Frontal cortex (tissue), 4 donors: ENCODE data around the gene SLC6A19. TPM values are rescaled to one million over a fixed set of nuclear protein-coding genes. Genes with fewer than 3 reads are reported as not detected.

ENCODE experiments used
- DNase-seq, 2 donors: peaks; one replicate each; pipeline ENCODE4 v3.0.0; 2012; ENCODE audit warnings: low spot score in 2 of 2
- FAIRE-seq: peaks from 2 replicates; lab custom pipeline; 2012; peaks lifted over from hg19 to GRCh38; lab: Jason Lieb, UNC
- total RNA-seq: library from RNA; depleted of rRNA; stranded (reverse); fragments of >200 nt; gene quantifications from one replicate; pipeline ENCODE4 v1.2.3, GENCODE V29; 2014
- donor health status: control.
- donor health status: control.
- donor health status: control.

The SLC6A19 gene
- total RNA-seq, 1 donor from 2014 or later: not detected

DNA sequence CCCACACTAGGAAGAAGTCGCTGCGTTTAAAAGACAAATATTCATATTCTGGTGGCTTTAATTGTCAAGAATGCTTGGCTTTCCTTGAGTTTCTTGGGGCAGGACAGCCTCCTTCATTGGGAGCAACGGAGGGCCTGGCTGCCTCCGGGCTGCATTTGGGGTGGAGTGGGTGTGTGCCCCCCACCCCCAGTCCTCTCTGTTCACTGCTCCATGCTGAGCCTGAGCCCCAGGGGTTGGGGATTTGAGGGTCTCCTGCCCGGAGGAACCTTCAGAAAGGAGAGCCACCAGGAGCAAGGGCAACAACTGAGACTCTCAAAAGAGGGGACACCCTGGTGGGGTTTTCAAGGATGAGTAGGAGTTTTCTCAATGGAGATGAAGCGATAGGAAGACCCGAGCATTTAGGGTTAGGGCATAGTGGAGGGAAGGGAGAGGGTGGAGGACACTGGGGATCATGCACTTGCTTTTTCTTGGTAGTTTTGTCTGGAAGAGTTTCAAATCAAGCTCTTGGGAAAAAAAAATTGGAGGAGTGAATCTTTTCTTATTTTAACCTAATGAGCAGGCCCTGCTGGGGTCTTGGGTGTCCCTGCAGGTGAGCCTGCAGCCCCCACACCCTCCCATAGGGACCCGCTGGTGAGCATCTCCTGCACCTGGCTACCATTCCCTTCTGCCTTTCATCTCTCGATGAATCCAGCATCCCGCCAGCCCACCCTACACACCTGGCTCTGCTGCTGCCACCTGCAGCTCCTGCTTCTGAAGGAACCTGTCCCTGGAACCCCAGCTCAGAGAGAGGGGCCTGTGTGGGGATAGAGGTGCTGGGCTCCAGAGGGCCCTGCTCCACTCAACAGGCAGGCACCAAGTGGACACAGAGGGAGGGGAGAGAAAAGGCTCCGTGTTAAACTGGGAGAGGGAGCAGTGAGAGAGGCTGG is 4.1 kb downstream of the SLC6A19 start:
- DNase-seq (no peak), FAIRE-seq (no peak)

DNA sequence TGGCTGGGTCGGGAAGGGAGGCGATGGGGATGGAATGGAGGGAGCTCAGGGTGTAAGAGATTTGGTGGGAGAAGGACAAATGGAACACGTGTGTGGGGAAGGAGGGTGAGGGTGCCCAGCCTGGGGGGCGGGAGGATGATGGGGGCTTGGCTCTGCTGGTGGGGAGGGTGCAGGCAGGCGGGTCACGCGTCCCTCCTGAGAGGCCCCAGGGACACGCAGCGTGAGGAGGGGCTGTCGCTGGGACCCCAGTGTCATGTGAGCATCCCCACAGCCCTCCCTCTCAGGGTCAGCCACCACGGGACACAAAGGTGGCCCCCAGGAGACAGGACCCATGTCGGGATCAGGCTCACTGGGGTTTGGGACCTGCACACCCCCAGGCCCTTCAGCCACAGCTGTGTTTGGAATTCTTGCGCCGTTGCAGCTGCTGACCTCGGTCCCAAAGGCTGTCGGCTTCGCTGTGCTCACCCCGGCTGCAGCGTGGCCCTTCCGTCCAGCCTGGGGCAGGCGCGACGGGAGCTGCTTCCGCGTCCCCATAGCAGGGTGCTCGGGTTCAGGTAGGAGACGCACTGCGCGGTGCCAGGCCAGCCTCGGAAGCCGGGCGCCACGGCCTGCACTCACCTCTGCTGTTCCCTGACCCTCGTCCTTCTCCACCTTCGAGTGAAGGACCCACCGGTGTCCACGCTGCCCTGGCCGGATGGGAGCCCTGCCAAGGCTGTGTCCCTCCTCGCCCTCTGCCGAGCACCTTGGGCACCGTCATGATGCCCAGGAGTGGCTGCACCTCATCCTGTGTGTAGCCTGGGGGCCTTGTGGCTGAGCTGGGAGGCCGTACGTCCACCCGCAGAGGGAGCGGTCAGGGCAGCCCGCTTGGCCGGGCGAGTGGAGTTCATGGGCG is 5.4 kb downstream of the SLC6A19 start:
- FAIRE-seq (no peak), DNase-seq (no peak)

DNA sequence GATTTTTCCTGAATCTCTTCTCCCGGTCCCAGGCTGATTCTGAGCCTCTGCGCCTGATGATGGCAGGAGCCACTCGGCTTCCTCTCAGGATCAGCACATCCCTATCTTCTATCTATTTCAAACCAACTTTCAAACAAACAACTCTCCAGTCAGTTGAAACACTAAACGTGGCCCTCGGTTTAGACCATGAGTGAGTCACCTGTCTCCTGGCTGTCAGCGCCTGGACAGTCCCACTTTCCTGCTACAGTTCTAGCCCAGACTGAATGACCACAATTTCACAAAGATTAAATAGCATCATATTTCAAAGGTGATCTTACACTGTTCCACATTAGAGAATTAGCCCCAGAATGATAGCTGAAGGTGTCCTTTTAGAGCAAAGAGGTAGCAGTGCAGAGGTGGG is 6.2 kb downstream of the SLC6A19 start:
- FAIRE-seq (no peak), DNase-seq (no peak)

DNA sequence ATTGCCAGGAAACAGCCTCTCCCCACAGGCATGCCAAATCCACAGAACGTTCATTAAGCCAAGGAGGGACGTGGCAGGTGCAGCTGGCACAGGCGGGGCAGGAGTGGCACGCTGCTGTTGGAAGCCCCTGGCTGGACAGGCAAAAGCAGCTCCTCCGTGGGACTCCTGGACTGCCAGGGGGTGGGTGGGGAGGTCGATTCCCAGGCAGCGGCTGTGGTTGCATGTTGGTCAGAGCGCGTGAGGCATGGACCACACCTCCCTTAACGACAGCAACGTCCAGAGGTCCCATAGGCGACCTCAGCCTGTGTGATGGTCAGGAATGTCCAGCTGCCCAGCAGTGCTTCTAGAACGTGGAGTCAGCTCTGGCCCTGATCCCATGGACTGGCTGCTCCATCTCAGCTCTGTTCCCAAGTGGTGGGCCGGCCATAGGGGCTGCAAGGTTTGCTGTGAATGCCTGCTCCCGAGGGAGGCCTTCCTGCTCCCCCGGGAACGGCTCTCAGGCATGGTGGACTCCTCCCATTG is 6.9 kb downstream of the SLC6A19 start:
- no peak for FAIRE-seq
- no peak for DNase-seq

DNA sequence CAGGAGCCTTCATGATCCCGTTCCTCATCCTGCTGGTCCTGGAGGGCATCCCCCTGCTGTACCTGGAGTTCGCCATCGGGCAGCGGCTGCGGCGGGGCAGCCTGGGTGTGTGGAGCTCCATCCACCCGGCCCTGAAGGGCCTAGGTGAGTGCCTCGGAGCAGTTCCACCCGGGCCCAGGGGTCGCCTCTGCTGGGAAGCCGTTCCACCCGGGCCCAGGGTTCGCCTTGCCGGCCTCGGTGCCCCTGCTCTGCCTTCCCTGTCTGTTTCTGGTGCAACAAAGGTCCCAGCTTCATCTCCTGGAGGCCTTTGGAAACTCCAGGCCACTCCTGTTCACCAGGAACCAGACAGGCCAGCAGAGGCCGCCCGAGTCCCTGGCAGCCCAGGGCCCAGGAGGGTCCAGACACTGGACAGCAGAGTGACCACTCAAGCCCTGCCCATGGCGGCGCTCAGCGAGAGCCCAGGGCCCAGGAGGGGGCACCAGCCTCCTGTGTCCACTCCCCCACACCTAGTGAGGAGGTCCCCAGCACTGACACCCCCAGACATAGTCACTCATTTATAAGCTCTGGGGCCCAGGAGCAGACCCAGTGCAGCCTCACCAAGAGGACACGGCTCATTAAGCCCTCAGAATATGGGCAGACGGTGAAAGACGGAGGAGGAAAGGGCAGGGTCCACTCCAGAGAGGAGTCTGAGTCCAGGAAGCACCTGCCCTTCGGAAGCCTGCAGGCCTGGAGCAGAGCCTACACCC is 7.5 kb downstream of the SLC6A19 start:
- FAIRE-seq: no peak

DNA sequence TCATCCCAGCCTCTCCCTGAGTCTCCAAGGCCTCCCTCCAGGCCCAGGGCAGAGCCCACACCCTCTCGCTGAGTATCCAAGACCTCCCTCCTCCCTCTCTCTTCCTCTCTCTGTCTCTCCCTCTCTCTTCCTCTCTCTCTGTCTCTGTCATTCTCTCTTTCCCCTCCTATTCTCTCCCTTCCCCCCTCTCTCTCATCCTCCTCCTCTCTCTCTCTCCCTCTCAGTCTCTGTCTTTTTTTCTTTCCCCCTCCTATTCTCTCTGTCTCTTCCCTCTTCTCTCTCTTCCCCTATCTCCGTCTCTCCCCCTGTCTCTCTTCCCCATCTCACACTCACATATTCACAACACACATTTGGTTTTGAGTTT is 8.1 kb downstream of the SLC6A19 start:
- DNase-seq: no peak
- no peak for FAIRE-seq

More for the DNA sequence above, 7.5 kb downstream of the SLC6A19 start:
- peak in 1 of 2 donors; percentile 42 for DNase-seq

DNA sequence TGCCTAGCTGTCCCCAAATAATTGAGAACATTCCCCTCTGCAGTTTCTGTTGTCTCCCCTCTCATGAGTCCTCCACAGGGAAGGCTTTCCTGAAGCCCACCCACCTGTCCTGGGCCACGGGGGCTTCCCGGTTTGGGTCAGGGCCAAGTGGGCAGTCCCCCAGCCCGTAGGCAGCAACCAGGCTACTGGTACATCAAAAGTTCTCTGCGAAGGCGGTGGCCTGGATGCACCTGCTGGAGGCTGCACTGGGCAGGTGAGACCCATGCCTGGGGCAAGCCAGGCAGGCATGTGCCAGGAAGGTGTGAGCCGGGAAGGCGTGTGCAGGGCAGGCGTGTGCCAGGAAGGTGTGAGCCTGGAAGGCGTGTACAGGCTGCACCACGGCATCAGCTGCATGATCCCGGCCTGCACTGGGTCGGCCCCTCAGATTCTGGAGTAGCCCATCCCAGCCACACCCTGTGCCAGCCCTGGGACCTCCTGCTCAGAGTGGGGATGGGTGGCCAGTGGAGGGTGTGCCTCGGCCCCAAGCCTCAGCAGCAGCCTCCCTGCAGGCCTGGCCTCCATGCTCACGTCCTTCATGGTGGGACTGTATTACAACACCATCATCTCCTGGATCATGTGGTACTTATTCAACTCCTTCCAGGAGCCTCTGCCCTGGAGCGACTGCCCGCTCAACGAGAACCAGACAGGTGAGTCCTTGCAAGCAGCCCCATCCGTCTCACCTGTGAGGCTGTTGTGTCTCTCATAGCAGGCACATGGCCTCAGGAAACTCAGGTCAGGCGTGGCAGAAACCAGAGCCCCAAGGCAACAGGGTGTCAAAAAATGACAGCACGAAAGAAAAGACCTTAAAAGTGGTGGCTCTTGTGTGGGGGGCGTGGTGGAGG is 8.7 kb downstream of the SLC6A19 start:
- no peak for DNase-seq
- no peak for FAIRE-seq

DNA sequence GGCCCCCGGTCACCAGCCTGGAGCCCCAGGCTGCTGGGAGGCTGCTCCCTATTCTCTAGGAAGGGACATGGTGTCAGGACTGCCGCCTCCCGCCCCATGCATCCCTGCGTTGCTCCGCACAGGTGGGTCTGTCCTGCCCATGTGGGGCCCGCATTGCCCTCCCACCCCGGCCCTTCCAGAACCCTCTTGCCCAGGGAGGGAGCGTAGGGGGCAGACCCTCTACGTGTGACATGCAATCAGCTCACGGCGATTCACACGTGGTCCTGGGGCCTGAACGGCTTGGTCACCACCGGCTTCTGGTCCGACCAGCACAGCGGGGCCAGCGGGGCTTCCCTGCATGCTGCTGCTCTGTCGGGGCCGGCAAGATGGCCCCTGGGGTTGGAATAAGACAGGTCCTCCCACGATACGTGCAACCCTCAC is 9.4 kb downstream of the SLC6A19 start:
- FAIRE-seq: no peak

DNA sequence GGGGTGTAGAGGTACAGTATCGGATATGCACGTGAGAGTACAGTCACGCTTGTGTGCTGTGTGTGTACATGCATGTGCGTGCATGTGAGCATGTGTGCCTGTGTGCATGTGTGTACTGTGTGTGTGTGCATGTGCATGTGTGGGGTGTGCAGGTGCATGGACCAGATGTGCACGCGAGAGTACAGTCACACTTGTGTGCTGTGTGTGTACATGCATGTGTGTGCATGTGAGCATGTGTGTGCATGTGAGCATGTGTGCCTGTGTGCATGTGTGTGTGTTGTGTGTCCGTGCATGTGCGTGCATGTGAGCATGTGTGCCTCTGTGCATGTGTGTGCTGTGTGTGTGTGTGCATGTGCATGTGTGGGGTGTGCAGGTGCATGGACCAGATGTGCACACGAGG is 10.3 kb downstream of the SLC6A19 start:
- DNase-seq (no peak), FAIRE-seq (no peak)

More for the DNA sequence above, 9.4 kb downstream of the SLC6A19 start:
- no peak for DNase-seq

DNA sequence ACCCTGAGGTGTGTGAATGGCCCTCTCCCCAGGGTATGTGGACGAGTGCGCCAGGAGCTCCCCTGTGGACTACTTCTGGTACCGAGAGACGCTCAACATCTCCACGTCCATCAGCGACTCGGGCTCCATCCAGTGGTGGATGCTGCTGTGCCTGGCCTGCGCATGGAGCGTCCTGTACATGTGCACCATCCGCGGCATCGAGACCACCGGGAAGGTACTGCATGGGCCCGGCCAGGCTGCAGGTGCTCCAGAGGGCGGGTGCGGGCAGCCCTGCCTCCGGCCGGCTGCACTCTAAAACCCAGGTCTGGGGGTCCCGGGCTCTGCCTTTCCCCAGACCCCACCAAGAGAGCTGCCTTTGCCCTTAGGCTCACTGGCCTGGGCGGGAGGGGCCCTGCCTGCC is 10.9 kb downstream of the SLC6A19 start:
- FAIRE-seq: no peak
- DNase-seq: no peak

DNA sequence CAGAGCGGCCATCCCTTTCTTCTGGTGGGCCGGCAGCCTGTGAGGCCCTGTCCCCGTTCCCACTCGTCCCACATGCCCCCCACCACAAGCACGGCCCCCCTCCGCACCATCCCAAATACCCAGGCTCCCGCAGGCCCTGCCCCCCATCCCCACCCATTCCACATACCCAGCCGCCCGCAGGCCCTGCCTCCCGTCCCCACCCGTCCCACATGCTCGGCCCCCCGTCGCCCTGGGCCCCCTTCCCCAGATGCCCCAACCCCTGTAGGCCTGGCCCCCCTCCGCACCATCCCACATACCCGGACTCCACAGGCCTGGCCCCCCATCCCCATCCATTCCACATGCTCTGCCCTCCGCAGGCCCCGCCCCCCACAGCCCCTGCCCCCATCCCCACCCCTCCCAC is 11.5 kb downstream of the SLC6A19 start:
- DNase-seq (no peak), FAIRE-seq (no peak)

DNA sequence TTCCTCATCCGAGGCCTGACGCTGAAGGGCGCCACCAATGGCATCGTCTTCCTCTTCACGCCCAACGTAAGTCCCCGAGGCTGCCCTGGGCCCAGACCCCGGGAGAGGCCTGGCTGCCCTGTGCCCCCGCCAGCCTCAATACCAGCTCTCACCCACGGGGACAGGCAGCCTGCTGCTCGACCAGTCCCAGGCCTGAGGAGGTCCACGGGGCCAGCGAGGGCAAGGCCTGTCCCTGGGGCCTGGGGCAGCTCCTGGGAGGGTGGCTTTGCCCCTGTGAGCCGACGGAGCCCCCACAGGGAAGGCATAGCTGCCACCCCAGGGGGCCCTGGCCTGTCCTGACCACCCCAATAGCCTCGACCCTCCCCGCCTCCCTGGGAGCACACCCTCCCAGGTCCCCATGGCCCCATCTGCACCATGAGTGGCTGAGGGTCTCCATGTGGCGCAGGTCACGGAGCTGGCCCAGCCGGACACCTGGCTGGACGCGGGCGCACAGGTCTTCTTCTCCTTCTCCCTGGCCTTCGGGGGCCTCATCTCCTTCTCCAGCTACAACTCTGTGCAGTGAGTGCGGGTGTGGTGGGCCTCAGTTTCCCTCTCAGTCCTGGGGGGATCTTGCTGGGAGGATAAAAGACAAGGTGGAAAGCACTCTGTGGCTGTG is 12.2 kb downstream of the SLC6A19 start:
- DNase-seq: no peak
- no peak for FAIRE-seq

DNA sequence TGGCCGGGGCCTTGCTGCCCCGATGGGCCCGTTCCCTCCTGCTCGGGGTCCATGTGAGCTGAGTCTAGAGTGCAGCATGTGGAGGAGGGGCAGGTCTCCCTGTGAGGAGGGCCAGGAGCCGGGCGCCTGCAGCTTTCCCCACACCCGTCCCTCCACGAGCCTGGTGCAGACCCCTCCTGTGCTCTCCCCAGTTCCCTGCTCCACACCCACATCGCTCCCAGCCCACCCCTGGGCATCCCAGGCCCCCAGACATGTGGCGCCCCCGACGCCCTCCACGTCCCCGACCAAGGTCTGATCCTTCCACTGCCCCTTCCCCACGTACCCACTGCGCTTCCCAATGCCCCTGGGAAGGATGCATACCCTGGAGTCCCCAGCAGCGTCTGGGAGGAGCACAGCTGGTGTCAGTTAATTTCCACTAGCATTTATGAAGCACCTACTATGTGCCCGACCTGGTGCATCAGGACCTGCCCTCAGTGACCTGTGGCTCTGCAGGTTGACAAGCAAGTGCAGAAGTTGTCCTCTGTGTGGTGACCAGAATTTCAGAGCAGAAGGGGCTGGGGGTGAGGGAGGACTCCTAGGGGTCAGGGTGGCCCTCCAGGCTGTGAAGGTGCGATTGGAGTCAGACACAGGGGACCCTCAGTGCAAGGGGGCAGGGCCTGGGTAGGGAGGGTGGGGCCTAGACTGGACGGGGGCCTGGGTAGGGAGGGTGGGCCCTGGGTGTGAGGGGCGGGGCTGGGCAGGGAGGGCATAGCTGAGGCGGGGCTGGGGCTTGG is 13.0 kb downstream of the SLC6A19 start:
- FAIRE-seq: no peak

DNA sequence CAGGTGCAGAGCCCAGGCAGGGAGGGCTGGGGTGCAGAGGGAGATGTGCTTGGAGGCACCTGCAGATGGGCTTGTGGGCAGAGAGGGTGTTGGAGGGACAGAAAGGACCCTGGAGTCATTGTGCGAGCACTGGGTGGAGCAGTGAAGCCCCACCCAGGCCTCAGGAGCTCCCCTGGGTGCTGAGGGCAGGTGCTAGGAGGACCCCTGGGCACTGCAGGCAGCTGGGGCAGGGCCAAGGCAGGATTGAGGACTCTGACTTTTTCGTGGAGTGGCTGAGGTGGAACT is 13.5 kb downstream of the SLC6A19 start:
- FAIRE-seq: no peak
- no peak for DNase-seq

More for the DNA sequence above, 13.0 kb downstream of the SLC6A19 start:
- no peak for DNase-seq

DNA sequence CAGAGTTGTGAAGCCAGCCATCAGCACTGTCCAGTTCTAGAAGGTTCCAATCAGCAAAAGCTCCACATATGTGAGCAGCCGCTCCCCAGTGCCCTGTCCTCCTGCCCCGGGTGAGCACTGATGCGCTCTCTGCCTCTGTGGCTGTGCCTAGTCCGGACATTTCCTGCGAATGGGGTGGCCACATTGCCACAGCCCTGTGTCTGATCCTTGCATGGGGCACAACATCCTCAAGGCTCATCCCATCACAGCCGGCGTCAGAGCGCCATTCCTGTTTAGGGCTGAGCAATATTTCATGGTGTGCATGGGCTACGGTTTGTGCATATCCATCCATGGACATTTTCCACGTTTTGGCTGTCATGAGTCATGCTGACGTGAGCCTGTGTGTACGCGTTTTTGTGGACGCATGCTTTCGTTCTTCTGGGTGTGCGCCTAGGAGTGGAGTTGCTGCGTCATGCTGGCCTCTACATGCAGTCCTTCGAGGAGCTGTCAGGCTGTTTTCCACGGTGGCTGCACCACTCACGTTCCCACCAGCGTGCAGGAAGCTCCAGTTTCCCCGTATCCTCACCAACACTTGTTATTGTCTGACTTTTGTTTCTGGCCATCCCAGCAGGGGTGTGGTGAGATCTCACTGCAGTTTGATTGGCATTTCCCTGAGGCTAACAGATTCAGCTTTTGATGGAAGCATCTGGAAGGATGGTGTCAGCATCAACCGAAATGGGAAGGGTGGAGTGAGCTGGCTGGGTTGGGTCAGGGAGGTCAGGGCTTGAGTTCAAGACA is 14.1 kb downstream of the SLC6A19 start:
- no peak for DNase-seq
- FAIRE-seq: no peak

DNA sequence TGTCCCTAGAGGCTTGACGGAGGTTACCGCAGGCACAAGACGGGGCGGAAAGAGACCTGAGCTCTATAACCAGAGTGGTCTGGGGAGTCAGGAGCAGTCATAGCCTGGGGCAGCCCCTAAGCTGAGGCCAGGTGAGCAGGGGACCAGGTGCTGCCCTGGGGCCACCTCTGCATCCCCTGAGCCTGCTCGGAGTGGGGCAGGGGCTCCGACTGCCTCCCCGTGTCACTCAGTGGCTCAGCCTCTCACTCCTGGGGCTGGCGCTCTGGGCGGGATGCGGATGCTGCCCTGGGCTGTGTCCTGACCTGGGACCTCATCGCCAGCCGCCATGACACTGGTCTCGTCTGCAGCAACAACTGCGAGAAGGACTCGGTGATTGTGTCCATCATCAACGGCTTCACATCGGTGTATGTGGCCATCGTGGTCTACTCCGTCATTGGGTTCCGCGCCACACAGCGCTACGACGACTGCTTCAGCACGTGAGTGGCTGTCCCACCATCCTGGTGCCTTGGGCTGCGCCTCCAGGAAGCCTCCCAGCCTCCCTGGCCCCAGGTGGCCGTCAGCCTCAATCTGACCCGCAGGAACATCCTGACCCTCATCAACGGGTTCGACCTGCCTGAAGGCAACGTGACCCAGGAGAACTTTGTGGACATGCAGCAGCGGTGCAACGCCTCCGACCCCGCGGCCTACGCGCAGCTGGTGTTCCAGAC is 15.0 kb downstream of the SLC6A19 start:
- no peak for DNase-seq
- FAIRE-seq: no peak

DNA sequence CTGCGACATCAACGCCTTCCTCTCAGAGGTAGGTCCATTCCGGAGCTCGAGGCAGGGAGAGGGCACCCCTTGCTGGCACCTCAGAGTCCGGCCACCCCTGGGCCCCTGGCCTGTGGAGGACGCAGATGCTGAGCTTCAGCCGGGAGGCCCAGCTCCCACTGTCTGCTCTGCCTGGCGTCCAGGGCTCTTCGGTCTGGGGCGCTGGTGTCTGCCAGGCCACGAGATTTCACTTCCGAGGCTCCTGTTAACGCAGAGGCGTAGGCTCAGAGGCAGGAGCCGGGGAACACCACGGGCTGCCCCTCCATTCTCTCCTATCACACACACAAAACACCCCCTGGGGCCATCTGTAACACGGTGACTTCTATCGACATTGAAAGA is 15.5 kb downstream of the SLC6A19 start:
- DNase-seq: no peak
- FAIRE-seq: no peak
